ENCODE measurements around the gene MTRFR.

- no peak for TF ChIP-seq CTCF (IDR thresholded peaks at IDR 0.05)
- TF ChIP-seq POLR2A (IDR thresholded peaks at IDR 0.05), result no peak
These were observed 1.3 kb upstream of the MTRFR start for GRCh38 chr12:123231931-123232330.

Measured in thyroid gland (tissue), 4 donors.